GM19324 (cell line): ENCODE results near the gene EPHX1.
"Not testable (repeated sequence)": the region's sequence is repeated elsewhere in the genome, so short reads cannot be mapped to it uniquely, and the experiment has no call there.

Source experiments
- ATAC-seq: cut with Tn5 transposase; IDR thresholded peaks from one replicate; pipeline ENCODE4 v1.9.1; 2021; ENCODE audit warnings: mild to moderate bottlenecking, moderate library complexity; ENCODE audit not compliant: unreplicated experiment, low FRiP score

The EPHX1 gene

GRCh38 chr1:225815526-225816178, 5.7 kb downstream of the EPHX1 start:
- ATAC-seq, result no peak

- ATAC-seq, result no peak
Measured at GRCh38 chr1:225816643-225817538, 7.0 kb downstream of the EPHX1 start.

- ATAC-seq, result no peak
Measured at GRCh38 chr1:225817611-225818061, 7.7 kb downstream of the EPHX1 start.

GRCh38 chr1:225818229-225818628, 8.3 kb downstream of the EPHX1 start:
- ATAC-seq, result no peak

- ATAC-seq, result no peak
Measured at GRCh38 chr1:225819346-225820192, 9.6 kb downstream of the EPHX1 start.

- ATAC-seq, result no peak
Measured at GRCh38 chr1:225820522-225821120, 10.7 kb downstream of the EPHX1 start.

- no peak for ATAC-seq
Measured at GRCh38 chr1:225822655-225823403, 12.9 kb downstream of the EPHX1 start.

- ATAC-seq, result no peak
Measured at GRCh38 chr1:225823811-225824261, 13.9 kb downstream of the EPHX1 start.

- no peak for ATAC-seq
Measured at GRCh38 chr1:225824533-225824941, 14.6 kb downstream of the EPHX1 start.

GRCh38 chr1:225825078-225825477, 15.2 kb downstream of the EPHX1 start:
- no peak for ATAC-seq

- no peak for ATAC-seq
Measured at GRCh38 chr1:225825607-225826007, 15.7 kb downstream of the EPHX1 start.

- ATAC-seq, result no peak
Measured at GRCh38 chr1:225827076-225827475, 17.2 kb downstream of the EPHX1 start.

GRCh38 chr1:225828706-225829345, 18.9 kb downstream of the EPHX1 start:
- no peak for ATAC-seq

GRCh38 chr1:225830841-225831240, 20.9 kb downstream of the EPHX1 start:
- no peak for ATAC-seq

GRCh38 chr1:225834417-225835329, 24.7 kb downstream of the EPHX1 start:
- no peak for ATAC-seq

- ATAC-seq, result no peak
Measured at GRCh38 chr1:225835856-225836255, 25.9 kb downstream of the EPHX1 start.

GRCh38 chr1:225836296-225836695, 26.4 kb downstream of the EPHX1 start:
- ATAC-seq, result not testable (repeated sequence)

GRCh38 chr1:225838793-225839192, 28.9 kb downstream of the EPHX1 start:
- ATAC-seq, result no peak
